ENCODE results near the gene STK38.

DNA sequence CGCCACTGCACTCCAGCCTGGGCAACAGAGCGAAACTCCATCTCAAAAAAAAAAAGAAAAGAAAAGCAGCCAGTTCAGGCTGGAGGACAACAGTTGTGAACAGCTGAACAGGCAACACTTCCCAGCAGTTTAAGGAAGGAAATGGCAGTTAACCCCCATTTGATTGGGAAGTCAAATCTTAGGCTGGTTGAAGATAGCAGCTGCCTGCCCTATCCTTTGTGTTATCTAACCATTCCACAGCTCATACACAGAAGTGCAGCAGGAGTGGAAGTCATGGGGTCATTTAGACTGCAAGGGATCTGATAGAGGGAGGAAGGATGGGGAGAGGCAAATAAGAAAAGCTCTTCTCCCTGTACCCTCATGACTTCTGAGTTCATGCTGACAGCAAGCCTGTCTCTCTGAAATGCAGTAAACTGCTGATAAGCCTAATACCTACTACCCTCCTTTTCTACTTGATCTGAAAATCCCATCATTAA, 69.2 kb downstream of the STK38 start:
- TF ChIP-seq, protein P1, sequence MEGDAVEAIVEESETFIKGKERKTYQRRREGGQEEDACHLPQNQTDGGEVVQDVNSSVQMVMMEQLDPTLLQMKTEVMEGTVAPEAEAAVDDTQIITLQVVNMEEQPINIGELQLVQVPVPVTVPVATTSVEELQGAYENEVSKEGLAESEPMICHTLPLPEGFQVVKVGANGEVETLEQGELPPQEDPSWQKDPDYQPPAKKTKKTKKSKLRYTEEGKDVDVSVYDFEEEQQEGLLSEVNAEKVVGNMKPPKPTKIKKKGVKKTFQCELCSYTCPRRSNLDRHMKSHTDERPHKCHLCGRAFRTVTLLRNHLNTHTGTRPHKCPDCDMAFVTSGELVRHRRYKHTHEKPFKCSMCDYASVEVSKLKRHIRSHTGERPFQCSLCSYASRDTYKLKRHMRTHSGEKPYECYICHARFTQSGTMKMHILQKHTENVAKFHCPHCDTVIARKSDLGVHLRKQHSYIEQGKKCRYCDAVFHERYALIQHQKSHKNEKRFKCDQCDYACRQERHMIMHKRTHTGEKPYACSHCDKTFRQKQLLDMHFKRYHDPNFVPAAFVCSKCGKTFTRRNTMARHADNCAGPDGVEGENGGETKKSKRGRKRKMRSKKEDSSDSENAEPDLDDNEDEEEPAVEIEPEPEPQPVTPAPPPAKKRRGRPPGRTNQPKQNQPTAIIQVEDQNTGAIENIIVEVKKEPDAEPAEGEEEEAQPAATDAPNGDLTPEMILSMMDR (conservative IDR thresholded peaks at IDR 0.05; ENCODE audit: low read depth, low read length), result no peak
- TF ChIP-seq EZH2 (IDR thresholded peaks at IDR 0.05; ENCODE audit: low read length, unreplicated experiment), result no peak
